Left ventricle myocardium inferior (tissue), 1 donor: ENCODE measurements around the gene STRBP. TPM values are rescaled to one million over a fixed set of nuclear protein-coding genes. Genes with fewer than 3 reads are reported as not detected.

ENCODE experiments used
- DNase-seq: peaks from one replicate; pipeline ENCODE4 v3.0.0-alpha.2; 2020
- H3K27ac ChIP-seq: fragments of 200-600 bp; replicated peaks from 2 replicates; pipeline ENCODE4 v1.8.0; 2021
- H3K27me3 ChIP-seq: fragments of 200-600 bp; 2 replicates; pipeline ENCODE4 v1.8.0; 2021; ENCODE audit warnings: low read depth
- H3K36me3 ChIP-seq: fragments of 200-600 bp; 2 replicates; pipeline ENCODE4 v1.8.0; 2021
- H3K4me1 ChIP-seq: fragments of 200-600 bp; 2 replicates; pipeline ENCODE4 v1.8.0; 2021
- H3K4me3 ChIP-seq: fragments of 200-600 bp; 2 replicates; pipeline ENCODE4 v1.8.0; 2021; ENCODE audit warnings: mild to moderate bottlenecking, moderate library complexity
- H3K9me3 ChIP-seq: fragments of 200-600 bp; replicated peaks from 2 replicates; pipeline ENCODE4 v1.8.0; 2021
- CTCF ChIP-seq: fragments of 200-600 bp; IDR thresholded peaks from 2 replicates; pipeline ENCODE4 v1.8.0; 2021; ENCODE audit warnings: antibody characterized with exemption, mild to moderate bottlenecking, borderline replicate concordance
- intact Hi-C: fragments of 100-400 bp; cut with micrococcal nuclease; formaldehyde crosslinking; loops from one replicate; pipeline ENCODE4 v1.11.0; 2022
- total RNA-seq: library from RNA; stranded (reverse); fragmentation: NEBNext Ultra II Directional; extraction: Animal tissue kit (Norgen Biotek cat#: 25700); gene quantifications from one replicate; pipeline ENCODE4 v1.2.1, GENCODE V29; 2021
- donor health status: DM: no; HTN: yes; CAD: no; lungs with severe emphysema.

The STRBP gene
- total RNA-seq, 1 donor from 2014 or later = 26.4 TPM

- Histone ChIP-seq H3K36me3 (peaks cover 43% of the 10 kb centered on the region), H3K9me3 (no peaks in the 10 kb centered on the region), H3K4me3 (no peak overlapping the region), H3K27me3 (no peaks in the 10 kb centered on the region), H3K4me1 (peaks cover 18% of the 10 kb centered on the region), H3K27ac (no peak overlapping the region)
- intact Hi-C loops = loop anchor here (10.0 kb wide), 1 partner anchor 245 kb away; the partner anchor contains the start of gene CRB2
- DNase-seq = no peak
- no peak for TF ChIP-seq CTCF
Observed at GRCh38 chr9:123109540-123110279, 158.7 kb downstream of the STRBP start.

GRCh38 chr9:123108976-123109375, 159.4 kb downstream of the STRBP start:
- H3K36me3 ChIP-seq = peaks cover 50% of the 10 kb centered on the region
- no peak for TF ChIP-seq CTCF
- intact Hi-C loops = loop anchor here (10.0 kb wide), 1 partner anchor 246 kb away; the partner anchor contains the start of gene CRB2

GRCh38 chr9:123107639-123108285, 160.6 kb downstream of the STRBP start:
- Histone ChIP-seq H3K27me3 (no peaks in the 10 kb centered on the region), H3K4me3 (no peak overlapping the region), H3K4me1 (peaks cover 18% of the 10 kb centered on the region), H3K27ac (no peak overlapping the region), H3K36me3 (peaks cover 59% of the 10 kb centered on the region), H3K9me3 (no peaks in the 10 kb centered on the region)
- no peak for TF ChIP-seq CTCF
- intact Hi-C loops = loop anchor here (10.0 kb wide), 1 partner anchor 247 kb away; the partner anchor contains the start of gene CRB2
- no peak for DNase-seq

More at GRCh38 chr9:123108976-123109375, 159.4 kb downstream of the STRBP start:
- DNase-seq = no peak
- Histone ChIP-seq H3K9me3 (no peaks in the 10 kb centered on the region), H3K27ac (no peak overlapping the region), H3K4me3 (no peak overlapping the region), H3K27me3 (no peaks in the 10 kb centered on the region), H3K4me1 (peaks cover 18% of the 10 kb centered on the region)

- intact Hi-C loops = loop anchor here (10.0 kb wide), 1 partner anchor 249 kb away; the partner anchor contains the start of gene CRB2
- Histone ChIP-seq H3K36me3 (peaks cover 82% of the 10 kb centered on the region), H3K9me3 (no peaks in the 10 kb centered on the region), H3K27ac (no peak overlapping the region), H3K4me3 (no peak overlapping the region), H3K27me3 (no peaks in the 10 kb centered on the region), H3K4me1 (no peaks in the 10 kb centered on the region)
- TF ChIP-seq CTCF = no peak
- no peak for DNase-seq
Observed at GRCh38 chr9:123105490-123105889, 162.9 kb downstream of the STRBP start.

DNA sequence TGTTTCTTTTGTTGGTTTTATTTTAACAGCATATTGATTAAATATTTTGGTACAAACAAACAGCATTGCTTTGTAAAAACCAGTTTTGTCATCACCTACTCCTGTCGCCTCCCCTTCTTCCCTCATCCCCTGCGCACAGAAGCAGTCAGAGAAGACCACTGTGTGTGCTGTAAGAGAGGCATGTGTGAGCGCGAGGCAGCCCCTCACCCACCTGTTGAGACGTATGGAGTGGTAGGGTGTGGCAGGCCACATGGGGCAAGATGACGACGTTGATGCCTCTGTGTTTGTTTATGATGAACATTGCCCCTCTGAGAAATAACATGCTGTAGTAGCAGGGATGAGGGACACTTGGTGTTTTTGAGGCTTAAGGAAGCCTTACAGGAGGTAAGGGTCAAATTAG, 163.6 kb downstream of the STRBP start:
- H3K4me1 ChIP-seq = no peaks in the 10 kb centered on the region
- no peak overlapping the region for H3K27ac ChIP-seq
- no peak for TF ChIP-seq CTCF
- no peaks in the 10 kb centered on the region for H3K27me3 ChIP-seq
- intact Hi-C loops = loop anchor here (10.0 kb wide), 1 partner anchor 250 kb away; the partner anchor contains the start of gene CRB2
- H3K9me3 ChIP-seq = no peaks in the 10 kb centered on the region
- DNase-seq = no peak
- peaks cover 84% of the 10 kb centered on the region for H3K36me3 ChIP-seq
- no peak overlapping the region for H3K4me3 ChIP-seq
